ENCODE measurements around the gene KRT8. TPM values are rescaled to one million over a fixed set of nuclear protein-coding genes. Genes with fewer than 3 reads are reported as not detected.

KRT8 gene
- total RNA-seq, 2 donors from 2014 or later = 182 to 536 TPM

DNA sequence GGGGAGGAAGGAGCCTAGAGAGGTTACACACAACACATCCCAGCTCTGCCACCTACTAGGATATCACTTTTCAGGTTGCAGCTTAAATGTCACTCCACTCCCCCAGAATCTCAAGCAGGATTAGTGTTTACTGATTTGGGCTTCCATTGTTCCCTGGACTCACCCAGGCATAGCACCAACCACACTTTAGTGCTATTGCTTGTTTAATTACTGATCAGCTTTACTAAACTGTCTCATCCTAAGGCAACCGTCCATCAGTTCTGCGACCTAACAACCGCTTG lies 38.0 kb upstream of the KRT8 start:
- H3K27ac ChIP-seq = no peak overlapping the region
- intact Hi-C loops (cut with DNase I) = no loop called here
- WGBS = 85% methylated on average over 3 of the region's 3 CpGs
- DNase-seq (ENCODE audit: low spot score) = no peak
- H3K36me3 ChIP-seq = no peaks in the 10 kb centered on the region
- no peak for TF ChIP-seq POLR2AphosphoS5 (IDR thresholded peaks at IDR 0.05)
- TF ChIP-seq POLR2A (IDR thresholded peaks at IDR 0.05) = no peak
- TF ChIP-seq, protein P1, sequence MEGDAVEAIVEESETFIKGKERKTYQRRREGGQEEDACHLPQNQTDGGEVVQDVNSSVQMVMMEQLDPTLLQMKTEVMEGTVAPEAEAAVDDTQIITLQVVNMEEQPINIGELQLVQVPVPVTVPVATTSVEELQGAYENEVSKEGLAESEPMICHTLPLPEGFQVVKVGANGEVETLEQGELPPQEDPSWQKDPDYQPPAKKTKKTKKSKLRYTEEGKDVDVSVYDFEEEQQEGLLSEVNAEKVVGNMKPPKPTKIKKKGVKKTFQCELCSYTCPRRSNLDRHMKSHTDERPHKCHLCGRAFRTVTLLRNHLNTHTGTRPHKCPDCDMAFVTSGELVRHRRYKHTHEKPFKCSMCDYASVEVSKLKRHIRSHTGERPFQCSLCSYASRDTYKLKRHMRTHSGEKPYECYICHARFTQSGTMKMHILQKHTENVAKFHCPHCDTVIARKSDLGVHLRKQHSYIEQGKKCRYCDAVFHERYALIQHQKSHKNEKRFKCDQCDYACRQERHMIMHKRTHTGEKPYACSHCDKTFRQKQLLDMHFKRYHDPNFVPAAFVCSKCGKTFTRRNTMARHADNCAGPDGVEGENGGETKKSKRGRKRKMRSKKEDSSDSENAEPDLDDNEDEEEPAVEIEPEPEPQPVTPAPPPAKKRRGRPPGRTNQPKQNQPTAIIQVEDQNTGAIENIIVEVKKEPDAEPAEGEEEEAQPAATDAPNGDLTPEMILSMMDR (IDR thresholded peaks at IDR 0.05) = no peak
- H3K4me1 ChIP-seq (replicated peaks) = no peaks in the 10 kb centered on the region
- H3K4me3 ChIP-seq = no peak overlapping the region
- no peaks in the 10 kb centered on the region for H3K9me3 ChIP-seq
- no peaks in the 10 kb centered on the region for H3K27me3 ChIP-seq (replicated peaks; ENCODE audit: insufficient read depth)

DNA sequence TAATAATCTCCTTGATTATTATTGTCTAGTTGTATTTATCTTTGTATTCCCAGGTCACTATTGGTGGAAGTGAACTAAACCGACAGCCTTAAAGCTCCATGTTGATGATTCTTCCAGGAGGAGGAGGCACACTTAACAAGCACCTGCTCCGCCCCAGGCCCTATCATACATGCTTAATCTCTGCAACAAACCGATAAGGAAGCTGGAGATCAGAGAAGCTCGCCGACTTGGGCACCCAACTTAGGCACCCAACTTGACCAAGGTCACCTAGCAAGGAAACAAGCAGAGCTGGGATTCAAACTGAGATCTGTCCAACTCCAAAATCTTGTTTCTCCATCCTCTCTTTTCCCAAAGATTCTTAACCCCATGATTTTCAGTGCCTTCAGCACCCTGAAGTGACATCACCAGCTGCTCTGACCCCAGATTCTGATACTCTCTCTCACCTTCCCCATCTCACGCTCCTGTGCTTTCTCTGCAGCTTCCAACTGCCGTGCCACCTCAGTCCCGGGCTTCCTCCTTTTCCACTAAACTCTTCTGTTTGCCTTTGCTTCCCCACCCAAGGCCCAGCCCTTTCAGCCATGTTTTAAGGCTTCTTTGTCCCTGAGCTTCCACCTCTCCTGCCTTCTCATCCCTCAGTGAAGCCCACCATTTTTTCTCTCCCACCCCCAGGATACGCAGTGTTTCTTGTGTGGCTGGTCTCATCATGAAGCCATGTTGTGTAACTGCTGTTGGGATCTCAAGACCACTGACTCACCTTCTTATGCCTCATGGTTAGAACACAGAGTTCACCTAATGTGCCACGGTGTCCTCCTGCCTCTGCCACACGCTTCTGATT lies 37.4 kb upstream of the KRT8 start:
- WGBS = 85% methylated on average over 11 of the region's 11 CpGs
- intact Hi-C loops (cut with DNase I) = no loop called here
- no peaks in the 10 kb centered on the region for H3K27me3 ChIP-seq (replicated peaks; ENCODE audit: insufficient read depth)
- H3K27ac ChIP-seq = no peak overlapping the region
- no peaks in the 10 kb centered on the region for H3K4me1 ChIP-seq (replicated peaks)
- no peak overlapping the region for H3K4me3 ChIP-seq
- H3K9me3 ChIP-seq = no peaks in the 10 kb centered on the region
- no peaks in the 10 kb centered on the region for H3K36me3 ChIP-seq
- no peak for DNase-seq (ENCODE audit: low spot score)
- TF ChIP-seq, protein P1 (IDR thresholded peaks at IDR 0.05) = no peak
- no peak for TF ChIP-seq POLR2A (IDR thresholded peaks at IDR 0.05)
- TF ChIP-seq POLR2AphosphoS5 (IDR thresholded peaks at IDR 0.05) = no peak

DNA sequence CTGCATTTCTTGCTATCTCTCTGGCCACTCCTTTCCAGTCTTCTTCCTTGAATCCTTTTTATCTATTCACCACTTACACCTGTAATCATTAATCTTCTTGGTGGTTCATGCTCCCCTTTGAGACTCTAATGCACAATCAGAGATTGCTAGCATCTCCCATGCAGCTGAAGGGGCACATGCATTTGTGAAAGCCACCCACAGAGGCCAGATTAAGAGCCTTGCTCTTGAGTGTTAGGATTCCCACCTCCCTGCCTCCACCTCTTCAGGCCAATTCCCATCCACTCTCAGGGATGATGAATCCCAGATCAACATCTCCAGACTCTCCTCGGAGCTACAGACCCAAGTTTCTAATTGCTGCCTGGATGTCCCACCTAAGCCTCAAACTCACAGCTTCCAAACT lies 24.7 kb upstream of the KRT8 start:
- peaks cover 7% of the 10 kb centered on the region for H3K4me1 ChIP-seq (replicated peaks)
- H3K4me3 ChIP-seq = no peak overlapping the region
- no peaks in the 10 kb centered on the region for H3K36me3 ChIP-seq
- H3K27ac ChIP-seq = no peak overlapping the region
- no peaks in the 10 kb centered on the region for H3K27me3 ChIP-seq (replicated peaks; ENCODE audit: insufficient read depth)
- H3K9me3 ChIP-seq = no peaks in the 10 kb centered on the region
- TF ChIP-seq POLR2A (IDR thresholded peaks at IDR 0.05) (no peak), POLR2AphosphoS5 (IDR thresholded peaks at IDR 0.05) (no peak)
- TF ChIP-seq, protein P1 (IDR thresholded peaks at IDR 0.05) = no peak
- whole genome bisulfite sequencing = 65% methylated on average over 1 of the region's 1 CpG
- intact Hi-C loops (cut with DNase I) = no loop called here
- no peak for DNase-seq (ENCODE audit: low spot score)

DNA sequence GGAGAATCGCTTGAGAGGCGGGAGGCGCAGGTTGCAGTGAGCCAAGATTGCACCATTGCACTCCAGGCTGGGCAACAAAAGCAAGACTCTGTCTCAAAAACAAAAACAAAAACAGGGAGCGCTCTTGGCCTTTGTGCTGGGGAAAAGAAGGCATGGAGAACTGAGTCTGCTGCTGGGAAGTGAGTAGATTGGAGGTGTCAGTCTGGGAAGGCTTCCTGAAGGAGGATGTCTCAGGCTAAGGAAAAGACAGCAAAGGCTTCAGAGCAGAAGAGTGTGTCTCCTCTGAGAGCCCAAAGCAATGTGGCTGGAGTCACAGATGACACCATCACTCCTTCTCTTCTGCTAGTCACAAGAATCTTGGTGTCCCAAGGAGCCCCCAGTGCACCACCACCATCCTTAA lies 23.1 kb upstream of the KRT8 start:
- WGBS = 94% methylated on average over 4 of the region's 4 CpGs

More for the DNA sequence above, 23.1 kb upstream of the KRT8 start:
- no peaks in the 10 kb centered on the region for H3K27me3 ChIP-seq (replicated peaks; ENCODE audit: insufficient read depth)
- TF ChIP-seq POLR2AphosphoS5 (IDR thresholded peaks at IDR 0.05) (no peak), POLR2A (IDR thresholded peaks at IDR 0.05) (no peak)
- TF ChIP-seq, protein P1 (IDR thresholded peaks at IDR 0.05) = no peak
- H3K27ac ChIP-seq = no peak overlapping the region
- H3K36me3 ChIP-seq = no peaks in the 10 kb centered on the region
- intact Hi-C loops (cut with DNase I) = no loop called here
- peaks cover 7% of the 10 kb centered on the region for H3K4me1 ChIP-seq (replicated peaks)
- no peaks in the 10 kb centered on the region for H3K9me3 ChIP-seq
- DNase-seq (ENCODE audit: low spot score) = no peak
- no peak overlapping the region for H3K4me3 ChIP-seq

Data from prostate gland (tissue), 2 donors.